Kidney (tissue), 14 donors: ENCODE results near the gene DLG2. TPM values are rescaled to one million over a fixed set of nuclear protein-coding genes. Genes with fewer than 3 reads are reported as not detected.

Experiments used
- DNase-seq, 5 donors: peaks; one replicate each; pipeline ENCODE4 v3.0.0-alpha.2; 2013 to 2020
- FAIRE-seq: peaks from 2 replicates; lab custom pipeline; 2012; peaks lifted over from hg19 to GRCh38; lab: Jason Lieb, UNC
- H3K27ac ChIP-seq, 2 donors: one replicate each; pipeline ENCODE4 v1.7.0; 2013; ENCODE audit warnings: low read depth in 2 of 2, low read length in 2 of 2, inconsistent platforms in 1 of 2
- H3K27me3 ChIP-seq: one replicate; pipeline ENCODE4 v1.7.1; 2013; ENCODE audit warnings: low read length, inconsistent platforms; ENCODE audit not compliant: control insufficient read depth, insufficient read depth
- H3K36me3 ChIP-seq, 3 donors: one replicate each; pipeline versions ENCODE4 v1.7.0 to v1.7.1; 2013; ENCODE audit warnings: low read length in 3 of 3, control low read depth in 1 of 3, inconsistent platforms in 1 of 3; ENCODE audit not compliant: insufficient read depth in 3 of 3, control insufficient read depth in 2 of 3
- H3K4me1 ChIP-seq, 3 donors: one replicate each; pipeline versions ENCODE4 v1.7.0 to v1.7.1; 2013; ENCODE audit warnings: low read length in 3 of 3, inconsistent platforms in 1 of 3, low read depth in 1 of 3; ENCODE audit not compliant: control insufficient read depth in 2 of 3, insufficient read depth in 2 of 3
- H3K4me3 ChIP-seq, 3 donors: one replicate each; pipeline versions ENCODE4 v1.7.0 to v1.8.1; 2013; ENCODE audit warnings: low read length in 3 of 3, control low read depth in 1 of 3, inconsistent platforms in 1 of 3
- H3K9ac ChIP-seq, 3 donors: one replicate each; pipeline versions ENCODE4 v1.7.0 to v1.7.1; 2013; ENCODE audit warnings: low read length in 3 of 3, control low read depth in 1 of 3, inconsistent platforms in 1 of 3
- H3K9me3 ChIP-seq, 3 donors: one replicate each; pipeline versions ENCODE4 v1.7.0 to v1.7.1; 2013; ENCODE audit warnings: low read length in 3 of 3, control low read depth in 1 of 3, inconsistent platforms in 1 of 3; ENCODE audit not compliant: control insufficient read depth in 2 of 3, insufficient read depth in 1 of 3
- CTCF ChIP-seq: IDR thresholded peaks from 3 replicates; pipeline ENCODE4 v1.5.1; 2012; ENCODE audit warnings: mild to moderate bottlenecking, moderate library complexity, borderline replicate concordance; ENCODE audit not compliant: insufficient read depth; ENCODE audit errors: extremely low read depth
- intact Hi-C: fragments of 100-400 bp; cut with DNase I; formaldehyde crosslinking; loops from one replicate; pipeline ENCODE4 v1.11.1; 2022
- polyA plus RNA-seq: library from polyadenylated mRNA; stranded (reverse); fragments of 350-450 nt; fragmentation: Illumina TruSeq; extraction: RNeasy Lipid Tissue Mini Kit (QIAGEN cat#74804); gene quantifications from one replicate; pipeline ENCODE4 v1.2.3, GENCODE V29; 2014; ENCODE audit warnings: low read depth, low replicate concordance; ENCODE audit not compliant: insufficient read depth
- total RNA-seq: library from RNA; stranded (reverse); fragmentation: NEBNext Ultra II Directional; extraction: Animal tissue kit (Norgen Biotek cat#: 25700); gene quantifications from one replicate; pipeline ENCODE4 v1.2.1, GENCODE V29; 2021
- donor health status: control.
- donor health status: control.
- donor health status: control.
- donor health status: control.
- donor health status: control.
- donor health status: DM: yes; HTN: yes; CAD: no.
- donor health status: Normal renal cell carcinoma (clear cell type).

Gene DLG2
- total and polyA plus RNA-seq, 2 donors from 2014 or later: 2.9 to 7.2 TPM

- no peaks in the 10 kb centered on the region for H3K27me3 ChIP-seq
- TF ChIP-seq CTCF: no peak
- no peak overlapping the region for H3K27ac ChIP-seq
- no peak for DNase-seq
- intact Hi-C loops: no loop called here
- no peaks in the 10 kb centered on the region for H3K4me1 ChIP-seq
- H3K9me3 ChIP-seq: peaks cover 0 to 2% (median 0%) of the 10 kb centered on the region in 3 donors
- no peak overlapping the region for H3K4me3 ChIP-seq
- H3K9ac ChIP-seq: no peak overlapping the region
- no peak for FAIRE-seq
- H3K36me3 ChIP-seq: no peaks in the 10 kb centered on the region
Observed at GRCh38 chr11:83941050-83941449, 1686.1 kb downstream of the DLG2 start.

GRCh38 chr11:83938148-83938547, 1689.0 kb downstream of the DLG2 start:
- no peak for DNase-seq
- H3K4me3 ChIP-seq: no peak overlapping the region

GRCh38 chr11:83933008-83933407, 1694.1 kb downstream of the DLG2 start:
- Histone ChIP-seq H3K36me3 (no peaks in the 10 kb centered on the region), H3K9me3 (no peaks in the 10 kb centered on the region), H3K27ac (no peak overlapping the region), H3K4me1 (no peaks in the 10 kb centered on the region), H3K27me3 (no peaks in the 10 kb centered on the region), H3K4me3 (no peak overlapping the region), H3K9ac (no peak overlapping the region)
- TF ChIP-seq CTCF: no peak
- intact Hi-C loops: no loop called here
- no peak for DNase-seq
- FAIRE-seq: no peak

More at GRCh38 chr11:83938148-83938547, 1689.0 kb downstream of the DLG2 start:
- Histone ChIP-seq H3K4me1 (no peaks in the 10 kb centered on the region), H3K36me3 (no peaks in the 10 kb centered on the region), H3K27me3 (no peaks in the 10 kb centered on the region), H3K9ac (no peak overlapping the region), H3K27ac (no peak overlapping the region), H3K9me3 (peaks cover 0 to 2% (median 0%) of the 10 kb centered on the region in 3 donors)
- intact Hi-C loops: no loop called here
- TF ChIP-seq CTCF: no peak
- no peak for FAIRE-seq

- no peak overlapping the region for H3K27ac ChIP-seq
- no peak overlapping the region for H3K9ac ChIP-seq
- H3K4me3 ChIP-seq: no peak overlapping the region
- no peaks in the 10 kb centered on the region for H3K4me1 ChIP-seq
- no peak for DNase-seq
- no peak for TF ChIP-seq CTCF
- FAIRE-seq: no peak
- H3K9me3 ChIP-seq: no peaks in the 10 kb centered on the region
- H3K27me3 ChIP-seq: no peaks in the 10 kb centered on the region
- H3K36me3 ChIP-seq: no peaks in the 10 kb centered on the region
- intact Hi-C loops: no loop called here
Observed at GRCh38 chr11:83927422-83927821, 1699.7 kb downstream of the DLG2 start.
